C4-2B (cell line): Measurements from ENCODE around the gene IFT81.

ENCODE experiments used
- ZFX ChIP-seq: fragments of 450-650 bp; IDR thresholded peaks from 2 replicates; pipeline ENCODE4 v1.6.1; 2017
- TF ChIP-seq, protein P1 (sequence below): fragments of 450-650 bp; conservative IDR thresholded peaks from 2 replicates; pipeline ENCODE4 v1.5.1; 2017; ENCODE audit warnings: mild to moderate bottlenecking

GRCh38 chr12:110205931-110206330 lies 81.8 kb downstream of the IFT81 start:
- TF ChIP-seq, protein P1, sequence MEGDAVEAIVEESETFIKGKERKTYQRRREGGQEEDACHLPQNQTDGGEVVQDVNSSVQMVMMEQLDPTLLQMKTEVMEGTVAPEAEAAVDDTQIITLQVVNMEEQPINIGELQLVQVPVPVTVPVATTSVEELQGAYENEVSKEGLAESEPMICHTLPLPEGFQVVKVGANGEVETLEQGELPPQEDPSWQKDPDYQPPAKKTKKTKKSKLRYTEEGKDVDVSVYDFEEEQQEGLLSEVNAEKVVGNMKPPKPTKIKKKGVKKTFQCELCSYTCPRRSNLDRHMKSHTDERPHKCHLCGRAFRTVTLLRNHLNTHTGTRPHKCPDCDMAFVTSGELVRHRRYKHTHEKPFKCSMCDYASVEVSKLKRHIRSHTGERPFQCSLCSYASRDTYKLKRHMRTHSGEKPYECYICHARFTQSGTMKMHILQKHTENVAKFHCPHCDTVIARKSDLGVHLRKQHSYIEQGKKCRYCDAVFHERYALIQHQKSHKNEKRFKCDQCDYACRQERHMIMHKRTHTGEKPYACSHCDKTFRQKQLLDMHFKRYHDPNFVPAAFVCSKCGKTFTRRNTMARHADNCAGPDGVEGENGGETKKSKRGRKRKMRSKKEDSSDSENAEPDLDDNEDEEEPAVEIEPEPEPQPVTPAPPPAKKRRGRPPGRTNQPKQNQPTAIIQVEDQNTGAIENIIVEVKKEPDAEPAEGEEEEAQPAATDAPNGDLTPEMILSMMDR, result no peak
- no peak for TF ChIP-seq ZFX
